HepG2 (cell line): ENCODE measurements around the gene CPLX3. TPM values are rescaled to one million over a fixed set of nuclear protein-coding genes. Genes with fewer than 3 reads are reported as not detected.

Experiments used
- EP300 ChIP-seq, 3 experiments: sonication (generic) in 1 of 3; formaldehyde crosslinking in 1 of 3; IDR thresholded peaks; 2 replicates each; pipeline versions ENCODE4 v1.5.1 to v1.6.1; 2011 to 2020; ENCODE audit warnings: low read depth in 2 of 3, low read length in 2 of 3, borderline replicate concordance in 1 of 3, improper control_type of control experiment in 1 of 3, mild to moderate bottlenecking in 1 of 3, missing genetic modification reagents in 1 of 3, moderate library complexity in 1 of 3
- KLF16 ChIP-seq, 2 experiments: sonication (generic) in 1 of 2; formaldehyde crosslinking in 1 of 2; IDR thresholded peaks; 2 replicates each; pipeline versions ENCODE4 v1.6.1 to v1.8.0; 2016 to 2023; ENCODE audit warnings: missing genetic modification reagents in 2 of 2, missing compliant biosample characterization in 1 of 2
- MAF1 ChIP-seq: sonication (generic); formaldehyde crosslinking; IDR thresholded peaks from 2 replicates; pipeline ENCODE4 v1.5.0; 2020; ENCODE audit warnings: missing genetic modification reagents, borderline replicate concordance
- MTA3 ChIP-seq: sonication (generic); formaldehyde crosslinking; IDR thresholded peaks from 2 replicates; pipeline ENCODE4 v1.4.0; 2020; ENCODE audit warnings: missing genetic modification reagents
- NFATC3 ChIP-seq: sonication (generic); formaldehyde crosslinking; IDR thresholded peaks from 2 replicates; pipeline ENCODE4 v1.5.1; 2020; ENCODE audit warnings: mild to moderate bottlenecking, missing genetic modification reagents
- PHF8 ChIP-seq: sonication (generic); formaldehyde crosslinking; IDR thresholded peaks from 2 replicates; pipeline ENCODE4 v1.5.0; 2020; ENCODE audit warnings: missing genetic modification reagents
- RAD21 ChIP-seq: fragments of 450-650 bp; formaldehyde crosslinking; IDR thresholded peaks from 2 replicates; pipeline ENCODE4 v1.5.0; 2020; ENCODE audit warnings: mild to moderate bottlenecking
- RBM39 ChIP-seq: fragments of 200-400 bp; formaldehyde crosslinking; IDR thresholded peaks from one replicate; pipeline ENCODE4 v1.6.1; 2018; ENCODE audit warnings: antibody characterized with exemption, mild to moderate bottlenecking, low read depth, low read length; ENCODE audit not compliant: poor library complexity, severe bottlenecking
- SOX6 ChIP-seq, 2 experiments: fragments of 450-650 bp in 1 of 2; sonication (generic) in 1 of 2; formaldehyde crosslinking in 1 of 2; IDR thresholded peaks; 2 replicates each; pipeline versions ENCODE4 v1.4.0 to v1.6.1; 2017 to 2020; ENCODE audit warnings: antibody characterized with exemption in 1 of 2, mild to moderate bottlenecking in 1 of 2, missing genetic modification reagents in 1 of 2
- SP140L ChIP-seq: sonication (generic); formaldehyde crosslinking; IDR thresholded peaks from 2 replicates; pipeline ENCODE4 v1.4.0; 2020; ENCODE audit warnings: missing genetic modification reagents, borderline replicate concordance
- ZBTB49 ChIP-seq: sonication (generic); formaldehyde crosslinking; IDR thresholded peaks from 2 replicates; pipeline ENCODE4 v1.4.0; 2020; ENCODE audit warnings: missing genetic modification reagents, borderline replicate concordance
- ZFP37 ChIP-seq: sonication (generic); formaldehyde crosslinking; IDR thresholded peaks from 2 replicates; pipeline ENCODE4 v1.4.0; 2020; ENCODE audit warnings: missing genetic modification reagents, borderline replicate concordance
- ZMYM2 ChIP-seq: sonication (generic); formaldehyde crosslinking; IDR thresholded peaks from 2 replicates; pipeline ENCODE4 v1.8.0; 2022; ENCODE audit warnings: mild to moderate bottlenecking, missing genetic modification reagents
- ZMYM4 ChIP-seq: sonication (generic); formaldehyde crosslinking; IDR thresholded peaks from 2 replicates; pipeline ENCODE4 v1.8.1; 2023; ENCODE audit warnings: mild to moderate bottlenecking, missing genetic modification reagents
- ZNF138 ChIP-seq: sonication (generic); formaldehyde crosslinking; IDR thresholded peaks from 2 replicates; pipeline ENCODE4 v1.5.0; 2020; ENCODE audit warnings: mild to moderate bottlenecking, low read depth, missing genetic modification reagents
- ZNF264 ChIP-seq: sonication (generic); formaldehyde crosslinking; IDR thresholded peaks from 2 replicates; pipeline ENCODE4 v1.4.0; 2020; ENCODE audit warnings: missing genetic modification reagents
- ZNF891 ChIP-seq: sonication (generic); formaldehyde crosslinking; IDR thresholded peaks from 2 replicates; pipeline ENCODE4 v1.5.0; 2020; ENCODE audit warnings: mild to moderate bottlenecking, missing genetic modification reagents
- polyA plus RNA-seq, 8 experiments: library from polyadenylated mRNA; depleted of rRNA in 3 of 8; stranded (reverse) in 7 of 8; unstranded in 1 of 8; fragments of >200 nt; fragmentation: Illumina TruSeq in 4 of 8; extraction: Trizol in 4 of 8; gene quantifications; 2 replicates each; pipeline versions ENCODE4 v1.2.1 to v1.2.3, GENCODE V29; 2011 to 2016; ENCODE audit warnings: low read depth in 4 of 8, missing spikeins in 1 of 8, mixed read lengths in 1 of 8; ENCODE audit not compliant: insufficient read depth in 1 of 8
- total RNA-seq, 5 experiments: library from RNA; depleted of rRNA; stranded (reverse); fragments of >200 nt; fragmentation: Illumina TruSeq; extraction: Trizol; gene quantifications; 2 replicates each; pipeline ENCODE4 v1.2.3, GENCODE V29; 2016; ENCODE audit warnings: low read depth in 1 of 5
- TF ChIP-seq, protein P1 (sequence below): sonication (generic); formaldehyde crosslinking; IDR thresholded peaks from 2 replicates; pipeline ENCODE4 v1.5.0; 2020; ENCODE audit warnings: mild to moderate bottlenecking, missing genetic modification reagents
- TF ChIP-seq, protein P2 (sequence below): IDR thresholded peaks from 2 replicates; pipeline ENCODE4 v1.6.1; 2016; ENCODE audit warnings: mild to moderate bottlenecking
- TF ChIP-seq, protein P3 (sequence below): IDR thresholded peaks from 2 replicates; pipeline ENCODE4 v1.6.1; 2016; ENCODE audit warnings: missing compliant biosample characterization, missing genetic modification reagents, borderline replicate concordance

The CPLX3 gene
- total and polyA plus RNA-seq, 2 of the 13 experiments (the other 11 are each of a cell fraction or from before 2014, with no cell fraction given): not detected

DNA sequence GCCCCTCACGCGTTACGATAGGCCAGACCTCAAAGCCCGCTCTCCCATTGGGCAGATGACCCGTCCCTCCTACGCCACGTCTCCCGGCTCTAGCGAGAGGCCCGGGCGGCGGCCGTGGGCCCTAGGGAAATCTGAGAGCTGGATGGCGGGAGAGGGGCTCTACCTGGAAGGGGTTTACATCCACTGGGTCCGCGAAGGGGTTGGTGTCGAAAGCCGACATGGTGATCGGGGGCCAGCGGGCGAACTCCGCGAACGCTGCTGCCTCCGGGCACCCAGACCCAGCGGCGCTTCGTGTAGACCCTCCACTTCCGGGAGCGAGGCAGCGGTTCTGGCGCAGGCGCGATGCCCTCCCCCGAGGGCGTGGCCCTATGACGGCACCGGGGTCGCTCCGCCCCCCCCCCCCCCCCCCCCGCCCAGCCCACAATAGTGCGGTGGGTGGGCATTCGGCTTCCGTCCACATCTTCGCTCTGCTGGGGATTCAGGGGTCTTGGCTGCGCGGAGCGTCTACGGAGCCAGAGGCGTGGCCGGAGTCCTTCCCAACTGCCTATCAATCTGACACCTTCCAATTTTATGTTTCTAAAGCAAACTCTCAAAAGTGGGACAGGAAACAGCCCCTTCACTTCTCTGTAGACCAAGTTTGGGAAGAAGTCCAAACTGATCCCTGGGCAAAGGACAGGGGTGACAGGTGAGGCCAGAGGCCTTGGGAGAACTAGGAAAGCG is 46.8 kb downstream of the CPLX3 start, which contains the start of gene SCAMP2 (continued):
- TF ChIP-seq ZBTB49 (CRISPR knock-in tag) (0 out of 2 replicates have a peak, but pooled peaks have one; percentile 35), NFATC3 (no peak), RBM39 (peak; percentile 60), RAD21 (CRISPR knock-in tag) (peak; percentile 27; the same call in 1 of the 2 replicates), ZNF891 (CRISPR knock-in tag) (peak; percentile 82), PHF8 (CRISPR knock-in tag) (peak; percentile 98), KLF16 (CRISPR knock-in tag; IDR thresholded peaks at IDR 0.05) (peak in 1 of 2 experiments; percentile 61; a peak in 2 of 4 replicates), EP300 (IDR thresholded peaks at IDR 0.05; ENCODE audit: low read depth in 2 of 2, low read length in 2 of 2) (0 out of 4 replicates have a peak, but pooled peaks of 1 of the 2 experiments have one; percentile 40), EP300 (CRISPR knock-in tag; IDR thresholded peaks at IDR 0.05; ENCODE audit: borderline replicate concordance) (no peak), ZFP37 (CRISPR knock-in tag) (0 out of 2 replicates have a peak, but pooled peaks have one; percentile 72), ZMYM2 (CRISPR knock-in tag) (no peak), SP140L (CRISPR knock-in tag) (no peak), ZNF264 (CRISPR knock-in tag) (0 out of 2 replicates have a peak, but pooled peaks have one; percentile 62), ZNF138 (CRISPR knock-in tag) (no peak), MTA3 (CRISPR knock-in tag) (no peak), MAF1 (CRISPR knock-in tag) (no peak), ZMYM4 (CRISPR knock-in tag) (peak; percentile 47), SOX6 (IDR thresholded peaks at IDR 0.05) (no peak), SOX6 (CRISPR knock-in tag; IDR thresholded peaks at IDR 0.05) (peak; percentile 38; the same call in 1 of the 2 replicates)
- TF ChIP-seq, protein P1, sequence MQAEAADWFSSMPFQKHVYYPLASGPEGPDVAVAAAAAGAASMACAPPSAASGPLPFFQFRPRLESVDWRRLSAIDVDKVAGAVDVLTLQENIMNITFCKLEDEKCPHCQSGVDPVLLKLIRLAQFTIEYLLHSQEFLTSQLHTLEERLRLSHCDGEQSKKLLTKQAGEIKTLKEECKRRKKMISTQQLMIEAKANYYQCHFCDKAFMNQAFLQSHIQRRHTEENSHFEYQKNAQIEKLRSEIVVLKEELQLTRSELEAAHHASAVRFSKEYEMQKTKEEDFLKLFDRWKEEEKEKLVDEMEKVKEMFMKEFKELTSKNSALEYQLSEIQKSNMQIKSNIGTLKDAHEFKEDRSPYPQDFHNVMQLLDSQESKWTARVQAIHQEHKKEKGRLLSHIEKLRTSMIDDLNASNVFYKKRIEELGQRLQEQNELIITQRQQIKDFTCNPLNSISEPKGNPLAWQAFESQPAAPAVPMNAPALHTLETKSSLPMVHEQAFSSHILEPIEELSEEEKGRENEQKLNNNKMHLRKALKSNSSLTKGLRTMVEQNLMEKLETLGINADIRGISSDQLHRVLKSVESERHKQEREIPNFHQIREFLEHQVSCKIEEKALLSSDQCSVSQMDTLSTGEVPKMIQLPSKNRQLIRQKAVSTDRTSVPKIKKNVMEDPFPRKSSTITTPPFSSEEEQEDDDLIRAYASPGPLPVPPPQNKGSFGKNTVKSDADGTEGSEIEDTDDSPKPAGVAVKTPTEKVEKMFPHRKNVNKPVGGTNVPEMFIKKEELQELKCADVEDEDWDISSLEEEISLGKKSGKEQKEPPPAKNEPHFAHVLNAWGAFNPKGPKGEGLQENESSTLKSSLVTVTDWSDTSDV (CRISPR knock-in tag): peak; percentile 77; the same call in 1 of the 2 replicates
- TF ChIP-seq, protein P2, sequence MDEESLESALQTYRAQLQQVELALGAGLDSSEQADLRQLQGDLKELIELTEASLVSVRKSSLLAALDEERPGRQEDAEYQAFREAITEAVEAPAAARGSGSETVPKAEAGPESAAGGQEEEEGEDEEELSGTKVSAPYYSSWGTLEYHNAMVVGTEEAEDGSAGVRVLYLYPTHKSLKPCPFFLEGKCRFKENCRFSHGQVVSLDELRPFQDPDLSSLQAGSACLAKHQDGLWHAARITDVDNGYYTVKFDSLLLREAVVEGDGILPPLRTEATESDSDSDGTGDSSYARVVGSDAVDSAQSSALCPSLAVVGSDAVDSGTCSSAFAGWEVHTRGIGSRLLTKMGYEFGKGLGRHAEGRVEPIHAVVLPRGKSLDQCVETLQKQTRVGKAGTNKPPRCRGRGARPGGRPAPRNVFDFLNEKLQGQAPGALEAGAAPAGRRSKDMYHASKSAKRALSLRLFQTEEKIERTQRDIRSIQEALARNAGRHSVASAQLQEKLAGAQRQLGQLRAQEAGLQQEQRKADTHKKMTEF (CRISPR knock-in tag): peak; percentile 76
- TF ChIP-seq, protein P3, sequence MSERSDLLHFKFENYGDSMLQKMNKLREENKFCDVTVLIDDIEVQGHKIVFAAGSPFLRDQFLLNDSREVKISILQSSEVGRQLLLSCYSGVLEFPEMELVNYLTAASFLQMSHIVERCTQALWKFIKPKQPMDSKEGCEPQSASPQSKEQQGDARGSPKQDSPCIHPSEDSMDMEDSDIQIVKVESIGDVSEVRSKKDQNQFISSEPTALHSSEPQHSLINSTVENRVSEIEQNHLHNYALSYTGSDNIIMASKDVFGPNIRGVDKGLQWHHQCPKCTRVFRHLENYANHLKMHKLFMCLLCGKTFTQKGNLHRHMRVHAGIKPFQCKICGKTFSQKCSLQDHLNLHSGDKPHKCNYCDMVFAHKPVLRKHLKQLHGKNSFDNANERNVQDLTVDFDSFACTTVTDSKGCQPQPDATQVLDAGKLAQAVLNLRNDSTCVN (CRISPR knock-in tag): 0 out of 2 replicates have a peak, but pooled peaks have one; percentile 31
